OCI-LY1 (cell line): ENCODE data around the gene E2F6.

ENCODE experiments used
- H2AFZ ChIP-seq: fragments of 200-600 bp; sonication (generic), shearing (Covaris generic); 2 replicates; pipeline ENCODE4 v1.6.0; 2014; ENCODE audit warnings: antibody characterized with exemption, mild to moderate bottlenecking, low read length
- H3F3A ChIP-seq: fragments of 200-600 bp; sonication (generic), shearing (Covaris generic); 2 replicates; pipeline ENCODE4 v1.6.0; 2014; ENCODE audit warnings: mild to moderate bottlenecking, antibody characterized with exemption, low read length, moderate library complexity; ENCODE audit not compliant: insufficient read depth
- H3K27ac ChIP-seq: fragments of 200-600 bp; sonication (generic); 2 replicates; pipeline ENCODE4 v1.5.1; 2014; ENCODE audit warnings: low read length, mixed run types, mild to moderate bottlenecking, low read depth; ENCODE audit not compliant: poor library complexity, severe bottlenecking
- H3K27me3 ChIP-seq: fragments of 200-600 bp; sonication (generic); 2 replicates; pipeline ENCODE4 v1.6.0; 2014; ENCODE audit warnings: antibody characterized with exemption, mild to moderate bottlenecking, low read length, moderate library complexity; ENCODE audit not compliant: insufficient read depth
- H3K36me3 ChIP-seq: fragments of 200-600 bp; sonication (generic); 2 replicates; pipeline ENCODE4 v1.6.1; 2014; ENCODE audit warnings: mild to moderate bottlenecking, antibody characterized with exemption, low read length, moderate library complexity, mixed read lengths; ENCODE audit not compliant: insufficient read depth
- H3K4me1 ChIP-seq: fragments of 200-600 bp; sonication (generic); 2 replicates; pipeline ENCODE4 v1.5.1; 2014; ENCODE audit warnings: mild to moderate bottlenecking, low read length, moderate library complexity; ENCODE audit not compliant: insufficient read depth, severe bottlenecking
- H3K4me2 ChIP-seq: fragments of 200-600 bp; sonication (generic), shearing (Covaris generic); 2 replicates; pipeline ENCODE4 v1.6.1; 2014; ENCODE audit warnings: low read length
- H3K4me3 ChIP-seq: fragments of 200-600 bp; sonication (generic); 2 replicates; pipeline ENCODE4 v1.5.1; 2014; ENCODE audit warnings: low read length, low read depth, mild to moderate bottlenecking, mixed read lengths; ENCODE audit not compliant: poor library complexity, severe bottlenecking
- H3K79me2 ChIP-seq: fragments of 200-600 bp; shearing (Covaris generic); 2 replicates; pipeline ENCODE4 v1.6.1; 2016; ENCODE audit warnings: mixed run types, low read length, mixed read lengths; ENCODE audit not compliant: insufficient read depth
- H3K9ac ChIP-seq: fragments of 200-600 bp; sonication (generic), shearing (Covaris generic); 2 replicates; pipeline ENCODE4 v1.6.1; 2014; ENCODE audit warnings: mild to moderate bottlenecking, low read length, mixed read lengths
- H3K9me2 ChIP-seq: fragments of 200-600 bp; sonication (generic), shearing (Covaris generic); 2 replicates; pipeline ENCODE4 v1.6.1; 2014; ENCODE audit warnings: low read depth, mild to moderate bottlenecking, low read length, mixed read lengths
- H3K9me3 ChIP-seq: fragments of 200-600 bp; shearing (Covaris generic); 2 replicates; pipeline ENCODE4 v1.6.1; 2014; ENCODE audit warnings: low read length, mixed read lengths
- H4K20me1 ChIP-seq: fragments of 200-600 bp; sonication (generic), shearing (Covaris generic); 2 replicates; pipeline ENCODE4 v1.6.0; 2016; ENCODE audit warnings: mild to moderate bottlenecking, low read length; ENCODE audit not compliant: insufficient read depth
- CTCF ChIP-seq: fragments of 200-600 bp; sonication (generic), shearing (Covaris generic); IDR thresholded peaks from 2 replicates; pipeline ENCODE4 v1.5.1; 2017; ENCODE audit warnings: mild to moderate bottlenecking, antibody characterized with exemption, low read length, moderate library complexity, mixed read lengths
- EZH2 ChIP-seq: fragments of 200-600 bp; sonication (generic), shearing (Covaris generic); IDR thresholded peaks from 2 replicates; pipeline ENCODE4 v1.8.0; 2017; ENCODE audit warnings: borderline replicate concordance, mixed run types, mild to moderate bottlenecking, antibody characterized with exemption, low read length, moderate library complexity, mixed read lengths

E2F6 gene

GRCh38 chr2:11396021-11396420 lies 69.9 kb downstream of the E2F6 start:
- TF ChIP-seq CTCF (no peak), EZH2 (no peak)
- Histone ChIP-seq H4K20me1 (no peaks in the 10 kb centered on the region), H3K9me2 (no peaks in the 10 kb centered on the region), H3K36me3 (no peaks in the 10 kb centered on the region), H3K79me2 (no peaks in the 10 kb centered on the region), H3K4me2 (no peak overlapping the region), H3K27me3 (peaks cover 6% of the 10 kb centered on the region; the same call in 1 of the 2 replicates), H3K4me3 (no peak overlapping the region), H3F3A (no peaks in the 10 kb centered on the region), H3K9ac (no peak overlapping the region), H3K9me3 (no peaks in the 10 kb centered on the region), H2AFZ (no peak overlapping the region), H3K27ac (no peak overlapping the region), H3K4me1 (no peaks in the 10 kb centered on the region)

- TF ChIP-seq CTCF: no peak
- no peak for TF ChIP-seq EZH2
- H3K27ac ChIP-seq: no peak overlapping the region
- no peaks in the 10 kb centered on the region for H3K9me3 ChIP-seq
- H3K4me3 ChIP-seq: no peak overlapping the region
- no peaks in the 10 kb centered on the region for H3F3A ChIP-seq
- no peaks in the 10 kb centered on the region for H3K4me1 ChIP-seq
- no peaks in the 10 kb centered on the region for H4K20me1 ChIP-seq
- no peak overlapping the region for H3K4me2 ChIP-seq
- H3K27me3 ChIP-seq: peaks cover 6% of the 10 kb centered on the region; the same call in 1 of the 2 replicates
- no peaks in the 10 kb centered on the region for H3K9me2 ChIP-seq
- H3K9ac ChIP-seq: no peak overlapping the region
- H3K79me2 ChIP-seq: no peaks in the 10 kb centered on the region
- H2AFZ ChIP-seq: no peak overlapping the region
- no peaks in the 10 kb centered on the region for H3K36me3 ChIP-seq
Measured at GRCh38 chr2:11395389-11395788, 70.6 kb downstream of the E2F6 start.
